Astrocyte of the spinal cord (primary cell): ENCODE data around the gene SRP9.

Experiments used
- DNase-seq: peaks from one replicate; pipeline ENCODE4 v3.0.0; 2011; ENCODE audit warnings: low read depth, low spot score
- H3K4me3 ChIP-seq: 2 replicates; pipeline ENCODE4 v1.5.1; 2011; ENCODE audit warnings: low read depth, mild to moderate bottlenecking, low read length, moderate library complexity
- CTCF ChIP-seq: IDR thresholded peaks from 2 replicates; pipeline ENCODE4 v1.5.1; 2012; ENCODE audit warnings: low read depth, mild to moderate bottlenecking, low read length, inconsistent platforms
- in situ Hi-C: cut with HindIII; loops from 2 replicates; pipeline ENCODE4 v1.10.0; 2017; ENCODE audit warnings: low sequenced_read_pairs

The SRP9 gene

GRCh38 chr1:225737866-225738265 lies 39.8 kb upstream of the SRP9 start:
- in situ Hi-C loops = no loop called here
- no peak overlapping the region for H3K4me3 ChIP-seq
- DNase-seq = no peak
- TF ChIP-seq CTCF = no peak

GRCh38 chr1:225738763-225739162 lies 38.9 kb upstream of the SRP9 start:
- TF ChIP-seq CTCF = no peak
- in situ Hi-C loops = no loop called here
- no peak for DNase-seq
- no peak overlapping the region for H3K4me3 ChIP-seq

DNA sequence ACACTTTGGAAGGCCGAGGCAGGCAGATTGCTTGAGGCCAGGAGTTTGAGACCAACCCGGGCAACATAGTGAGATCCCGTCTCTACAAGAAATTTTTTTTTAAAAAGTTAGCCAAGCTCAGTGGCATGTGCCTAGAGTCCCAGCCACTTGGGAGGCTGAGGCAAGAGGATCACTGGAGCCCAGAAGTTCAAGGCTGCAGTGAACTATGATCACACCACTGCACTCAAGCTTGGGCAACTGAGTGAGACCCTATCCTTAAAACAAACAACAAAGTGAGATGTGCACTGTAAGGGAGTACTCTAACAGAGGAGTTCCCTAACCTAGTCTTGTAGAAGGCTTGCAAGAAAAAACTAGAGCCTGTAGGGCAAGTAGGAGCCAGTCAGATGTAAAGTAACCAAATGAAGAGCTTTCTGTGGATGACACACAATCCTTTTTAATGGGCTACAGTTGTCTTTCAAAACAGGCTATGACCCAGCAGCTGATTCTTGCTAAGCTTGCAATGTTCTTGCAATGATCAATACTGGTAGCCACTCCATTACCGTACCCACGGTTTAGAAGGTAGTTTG lies 38.0 kb upstream of the SRP9 start:
- H3K4me3 ChIP-seq = no peak overlapping the region
- in situ Hi-C loops = no loop called here
- no peak for DNase-seq
- TF ChIP-seq CTCF = no peak

DNA sequence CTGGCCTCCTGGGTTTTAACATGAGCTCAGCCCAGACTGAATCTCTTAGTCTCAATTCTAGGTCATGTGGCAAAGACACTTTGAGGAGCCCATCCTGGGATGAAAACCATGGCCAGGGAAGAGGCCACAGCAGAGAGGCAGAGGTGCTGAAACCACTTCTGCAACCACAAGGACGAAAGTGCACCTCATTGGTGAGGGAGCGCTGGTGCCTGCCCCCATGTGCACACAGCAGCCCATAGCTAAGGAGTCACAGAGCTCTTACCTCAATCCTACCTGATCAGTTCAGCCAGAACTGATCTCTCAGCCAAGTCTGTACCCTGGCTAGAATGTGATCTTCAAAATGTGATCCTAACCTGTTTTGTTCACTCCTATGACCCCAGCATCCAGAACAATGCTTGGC lies 32.9 kb upstream of the SRP9 start:
- no peak for TF ChIP-seq CTCF
- H3K4me3 ChIP-seq = no peak overlapping the region
- in situ Hi-C loops = no loop called here
- DNase-seq = no peak

DNA sequence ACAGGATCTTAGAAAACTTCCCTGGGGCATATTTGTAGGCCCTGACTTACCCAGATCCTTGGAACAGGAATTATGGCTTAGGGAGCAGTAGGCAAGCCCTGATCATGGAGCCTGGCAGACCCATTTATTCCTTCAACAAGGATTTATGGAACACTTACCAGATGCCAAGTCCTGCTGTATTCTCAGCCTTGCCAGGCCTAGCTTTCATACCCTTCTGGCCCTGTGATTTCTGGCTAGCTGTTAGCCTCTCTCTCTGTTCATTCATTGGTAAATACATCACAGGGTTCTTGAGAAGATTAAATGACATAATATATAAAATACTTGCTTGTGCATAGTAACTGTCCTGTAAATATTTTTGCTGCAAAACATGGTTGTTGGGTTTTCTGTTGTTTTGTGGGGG lies 32.4 kb upstream of the SRP9 start:
- TF ChIP-seq CTCF = no peak
- H3K4me3 ChIP-seq = no peak overlapping the region
- in situ Hi-C loops = no loop called here
- no peak for DNase-seq

DNA sequence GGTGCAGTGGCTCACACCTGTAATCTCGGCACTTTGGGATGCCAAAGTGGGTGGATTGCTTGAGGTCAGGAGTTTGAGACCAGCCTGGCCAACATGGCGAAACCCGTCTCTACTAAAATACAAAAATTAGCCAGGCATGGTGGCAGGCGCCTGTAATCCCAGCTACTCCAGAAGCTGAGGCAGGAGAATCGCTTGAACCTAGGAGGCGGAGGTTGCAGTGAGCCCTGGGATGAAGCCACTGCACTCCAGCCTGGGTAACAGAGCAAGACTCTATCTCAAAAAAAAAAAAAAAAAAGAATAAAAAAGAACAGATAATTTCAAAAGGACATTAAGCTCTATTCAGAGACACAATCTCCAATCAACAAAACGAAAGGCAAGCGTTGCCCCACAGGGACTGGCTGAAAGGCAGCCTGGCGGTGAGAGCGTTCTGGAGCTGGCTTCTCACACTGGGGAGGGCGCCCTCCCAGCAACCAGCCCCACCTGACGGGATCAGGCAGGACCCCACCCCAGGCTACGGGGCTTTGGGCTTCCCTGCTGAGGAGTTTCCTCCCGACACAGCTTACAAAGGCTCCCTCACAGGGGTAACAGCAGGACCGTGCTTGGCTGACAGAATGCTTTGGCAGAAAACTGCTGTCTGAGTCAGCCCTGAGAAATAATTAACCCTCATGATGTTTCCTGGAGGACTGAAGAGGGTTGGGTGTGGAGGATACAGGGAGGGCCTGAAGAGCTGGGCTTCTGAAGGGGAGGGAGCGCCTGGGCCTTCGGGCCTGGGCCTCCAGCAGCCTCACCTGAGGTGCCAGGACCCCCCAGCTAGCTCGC lies 31.1 kb upstream of the SRP9 start:
- peak overlapping the region; percentile 29 for H3K4me3 ChIP-seq
- DNase-seq = peak; percentile 98
- in situ Hi-C loops = no loop called here
- TF ChIP-seq CTCF = peak; percentile 22
